Activated CD4-positive, alpha-beta T cell treated with anti-CD3 and anti-CD28 coated beads, Interleukin-2, amount 50 U/mL, for 24 hours (primary cell): ENCODE results near the gene CMBL.
A peak's percentile ranks its signal among the peaks of the same experiment; 100 is the strongest.
"Not testable (repeated sequence)": the region's sequence is repeated elsewhere in the genome, so short reads cannot be mapped to it uniquely, and the experiment has no call there.

Experiments used
- DNase-seq, 2 donors: peaks; one replicate each; pipeline ENCODE4 v3.0.0-alpha.2; 2020; ENCODE audit warnings: low read depth in 1 of 2, low spot score in 1 of 2

Gene CMBL

GRCh38 chr5:10307206-10308148 is at the start of gene CMBL:
Gene CMBL (minus strand): TSS chr5:10307902. CDS start chr5:10290762, 17,140 bp downstream.
- no peak for DNase-seq

DNA sequence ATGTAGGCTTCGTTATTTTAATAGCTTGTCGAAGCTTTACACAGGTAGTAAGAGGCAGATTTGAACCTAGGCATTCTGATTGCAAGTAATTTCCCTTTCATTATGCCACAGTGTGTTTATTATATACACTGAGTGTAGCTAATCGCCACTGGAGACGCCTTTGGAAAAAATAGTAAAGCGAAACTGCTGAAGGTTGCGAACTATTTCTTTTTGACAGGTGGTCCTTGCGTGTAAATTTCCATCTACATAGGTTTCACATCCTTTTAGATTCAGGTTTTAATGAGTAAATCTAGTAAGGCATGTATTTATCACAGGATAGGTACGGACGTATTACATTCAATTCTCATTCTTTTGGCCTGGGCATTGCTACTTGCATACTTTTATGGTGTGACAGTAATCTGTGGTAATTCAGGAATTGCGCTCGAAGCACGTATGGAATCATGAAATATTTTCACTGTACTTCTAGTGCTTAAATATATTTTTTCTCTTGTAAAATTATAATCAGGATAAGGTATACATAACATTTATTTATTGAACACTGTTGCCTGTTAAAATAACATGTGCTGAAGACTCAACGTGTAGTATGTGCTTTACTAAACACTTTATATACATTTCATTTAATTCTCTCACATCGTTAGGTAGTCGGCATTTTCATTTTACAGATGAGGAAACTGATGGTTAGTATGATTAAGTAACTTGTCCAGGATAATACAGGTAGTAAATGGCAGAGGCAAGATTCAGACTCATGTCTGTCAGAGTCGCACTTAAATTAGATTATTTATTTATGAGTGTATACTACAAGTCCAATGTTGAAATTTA is 47.6 kb upstream of the CMBL start:
- DNase-seq = peak in 1 of 2 donors; percentile 36

- peak; percentile 22 to 31 for DNase-seq
These were observed 46.6 kb upstream of the CMBL start for GRCh38 chr5:10354048-10354872.

DNA sequence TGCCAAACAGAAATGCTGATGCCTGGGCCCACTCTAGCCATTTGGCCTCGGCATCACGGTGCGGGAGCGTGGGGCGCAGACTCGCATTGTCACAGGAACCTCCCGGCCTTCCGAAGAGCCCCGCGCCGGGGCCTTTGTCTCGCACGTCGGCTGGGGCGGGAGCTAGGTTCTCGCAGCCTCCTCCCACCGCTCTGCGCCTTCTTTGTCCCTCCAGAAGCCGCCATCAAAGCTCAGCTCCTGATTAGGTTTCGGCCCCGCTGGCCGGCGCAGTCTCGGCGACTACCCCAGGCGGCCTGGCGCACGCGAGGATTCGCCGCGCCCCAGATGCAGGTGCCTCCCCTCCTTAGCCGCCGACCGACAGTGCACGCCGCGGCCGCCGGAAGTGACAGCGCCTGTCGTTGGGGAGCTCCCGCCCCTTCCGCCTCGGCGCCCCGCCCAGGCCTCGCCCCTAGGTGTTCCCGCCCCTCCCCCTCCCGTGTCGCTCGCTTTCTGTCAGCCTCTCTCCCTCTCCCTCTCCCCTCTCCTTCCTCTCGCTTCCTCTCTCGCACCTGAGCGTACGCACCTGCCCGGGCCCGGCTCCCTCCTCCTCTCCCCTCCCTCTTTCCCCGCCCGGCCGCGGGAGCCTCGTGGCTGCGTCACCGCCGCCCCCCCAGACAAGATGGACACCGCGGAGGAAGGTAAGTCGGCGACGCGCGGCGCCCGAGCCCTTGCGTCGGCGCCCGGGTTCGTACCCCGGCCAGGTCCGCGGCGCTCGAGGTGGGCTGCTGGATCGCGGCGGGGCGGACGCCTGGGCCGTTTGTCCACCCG is 45.7 kb upstream of the CMBL start, which contains the start of gene MARCHF6:
Gene MARCHF6 (plus strand): TSS at position 455 of the 807 bp plus-strand sequence. CDS start 204 bp downstream, at position 659.
- DNase-seq = peak; percentile 92 to 94

DNA sequence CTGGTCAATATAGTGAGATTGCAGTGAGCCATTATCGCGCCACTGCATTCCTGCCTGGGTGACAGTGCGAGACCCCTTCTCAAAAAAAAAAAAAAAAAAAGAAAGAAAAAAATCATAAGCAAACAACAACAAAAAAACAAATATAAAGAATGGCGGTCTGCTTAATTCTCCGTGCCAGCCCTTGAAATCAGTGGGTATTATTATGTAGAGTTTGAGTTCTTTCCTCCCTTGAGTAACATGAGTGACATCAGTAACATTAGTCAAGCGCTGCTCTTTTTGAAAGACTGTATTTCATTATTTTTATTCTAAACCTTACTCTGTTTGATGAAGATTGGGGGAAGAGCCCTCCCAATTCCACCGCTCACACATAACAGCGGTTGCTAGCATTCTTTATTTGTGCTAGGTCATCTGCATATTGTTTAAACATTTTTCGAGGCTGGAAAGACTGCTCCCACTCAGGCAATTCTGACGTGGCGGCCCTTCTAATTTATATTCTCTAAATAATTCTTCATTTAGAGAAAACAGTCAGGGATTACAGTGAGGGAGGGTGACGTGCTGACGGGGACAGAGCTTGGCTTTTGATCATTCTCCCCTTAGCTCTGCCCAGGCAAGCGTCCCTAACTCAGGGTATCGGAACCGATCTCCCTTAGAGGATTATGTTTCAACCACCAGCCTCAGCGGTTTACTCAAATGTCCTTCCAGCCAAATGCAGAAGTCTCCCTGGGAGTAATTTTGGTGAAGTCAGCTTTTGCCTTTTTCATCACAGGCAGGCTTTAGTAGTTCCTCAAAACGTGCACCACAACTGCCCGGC is 44.9 kb upstream of the CMBL start:
- DNase-seq = peak; percentile 23 to 29

- no peak for DNase-seq
These were observed 44.2 kb upstream of the CMBL start for GRCh38 chr5:10351919-10352318.

- no peak for DNase-seq
These were observed 43.6 kb upstream of the CMBL start for GRCh38 chr5:10351199-10351905.

- DNase-seq = no peak
These were observed 40.6 kb upstream of the CMBL start for GRCh38 chr5:10348258-10348657.

DNA sequence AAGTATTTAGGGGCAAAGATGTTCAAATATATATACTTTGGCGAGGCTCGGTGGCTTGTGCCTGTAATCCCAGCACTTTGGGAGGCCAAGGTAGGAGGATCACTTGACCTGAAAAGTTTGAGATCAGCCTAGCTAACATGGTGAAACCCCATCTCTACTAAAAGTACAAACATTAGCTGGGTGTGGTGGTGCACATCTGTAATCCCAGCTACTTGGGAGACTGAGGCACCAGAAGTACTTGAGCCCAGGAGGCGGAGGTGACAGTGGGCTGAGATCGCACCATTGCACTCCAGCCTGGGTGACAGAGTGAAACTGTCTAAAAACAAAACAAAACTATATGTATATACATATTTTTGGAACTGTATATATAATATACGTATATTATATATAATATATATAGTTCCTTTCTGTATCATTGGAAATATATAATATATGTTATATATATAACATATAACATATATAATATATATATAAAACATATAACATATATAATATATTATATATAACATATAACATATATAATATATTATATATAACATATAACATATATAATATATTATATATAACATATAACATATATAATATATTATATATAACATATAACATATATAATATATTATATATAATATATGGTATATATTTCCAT is 36.9 kb upstream of the CMBL start:
- DNase-seq = not testable (repeated sequence)

- no peak for DNase-seq
These were observed 35.8 kb upstream of the CMBL start for GRCh38 chr5:10343486-10343885.

DNA sequence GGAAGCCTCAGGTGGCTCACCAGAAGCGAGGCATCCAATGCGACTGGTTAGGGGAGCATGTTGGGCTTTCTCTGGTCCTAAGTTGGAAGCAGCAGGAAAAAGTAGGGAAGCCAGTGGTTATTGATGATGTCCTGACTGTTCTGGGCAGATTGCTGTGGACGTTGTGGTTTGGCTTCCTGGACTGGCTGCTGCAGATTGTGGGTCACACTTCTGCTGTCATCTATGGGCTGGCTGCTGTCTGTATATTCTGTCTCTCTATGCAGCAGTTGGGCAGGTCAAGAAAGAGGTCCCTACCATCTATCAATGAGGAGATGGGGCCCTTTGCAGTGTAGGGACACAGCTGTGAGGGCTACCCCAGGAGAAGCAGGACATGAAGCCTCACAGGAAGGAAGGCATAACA is 32.3 kb upstream of the CMBL start:
- DNase-seq = no peak

DNA sequence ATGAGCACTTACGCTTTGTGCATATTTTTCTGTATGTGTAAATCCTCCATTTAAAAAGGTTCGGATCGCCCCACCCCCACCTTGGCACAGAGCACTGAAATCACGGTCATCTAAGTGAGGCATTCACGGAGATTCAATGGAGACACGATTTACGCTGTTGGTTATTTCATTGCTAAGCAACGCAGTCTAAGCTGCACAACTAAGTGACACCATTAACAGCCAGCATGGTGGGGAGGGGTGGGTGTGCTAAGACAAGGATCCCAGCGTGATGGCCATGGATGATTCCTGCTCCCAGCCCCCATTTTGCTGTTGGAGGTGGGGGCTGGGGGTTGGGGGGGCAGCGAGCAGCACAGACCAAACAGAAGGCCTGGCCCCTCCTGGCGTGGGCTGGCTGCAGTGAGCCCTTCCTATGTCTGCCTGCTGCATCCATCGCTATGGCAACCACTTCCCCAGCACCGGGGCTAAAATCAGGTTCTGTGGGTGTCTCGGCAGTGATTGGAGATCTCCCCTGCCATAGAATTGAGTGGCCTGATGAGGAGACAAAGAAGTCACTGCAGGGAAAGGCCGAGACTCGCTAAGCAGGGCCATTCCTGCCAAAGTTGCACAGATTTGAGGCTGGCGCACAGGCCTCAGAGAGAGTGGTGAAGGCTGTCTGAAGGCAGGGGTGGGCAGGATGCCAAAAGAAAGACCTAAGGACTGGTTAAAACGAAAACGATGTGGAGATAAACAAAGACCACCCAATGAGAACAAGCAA is 31.5 kb upstream of the CMBL start:
- DNase-seq = no peak

GRCh38 chr5:10338686-10339057 is 31.0 kb upstream of the CMBL start:
- DNase-seq = no peak

- DNase-seq = no peak
These were observed 30.3 kb upstream of the CMBL start for GRCh38 chr5:10337986-10338385.

DNA sequence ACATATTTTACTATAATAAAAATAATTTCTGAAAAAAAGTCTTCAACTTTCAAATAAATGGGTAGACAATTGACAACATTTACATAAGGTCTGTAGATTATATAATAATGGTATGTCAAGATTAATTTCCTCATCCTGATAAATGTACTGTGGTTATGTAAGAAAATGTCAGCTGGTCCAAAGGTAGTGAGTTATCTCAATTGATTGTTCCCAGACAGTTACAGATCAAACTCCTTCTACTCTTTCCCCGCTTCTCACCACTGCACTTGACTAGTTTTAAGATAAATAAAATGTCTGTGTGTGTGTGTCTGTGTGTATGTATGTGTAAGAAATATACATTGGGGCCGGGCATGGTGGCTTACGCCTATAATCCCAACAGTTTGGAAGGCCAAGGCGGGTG is 29.4 kb upstream of the CMBL start:
- no peak for DNase-seq

- no peak for DNase-seq
These were observed 28.2 kb upstream of the CMBL start for GRCh38 chr5:10335711-10336470.

DNA sequence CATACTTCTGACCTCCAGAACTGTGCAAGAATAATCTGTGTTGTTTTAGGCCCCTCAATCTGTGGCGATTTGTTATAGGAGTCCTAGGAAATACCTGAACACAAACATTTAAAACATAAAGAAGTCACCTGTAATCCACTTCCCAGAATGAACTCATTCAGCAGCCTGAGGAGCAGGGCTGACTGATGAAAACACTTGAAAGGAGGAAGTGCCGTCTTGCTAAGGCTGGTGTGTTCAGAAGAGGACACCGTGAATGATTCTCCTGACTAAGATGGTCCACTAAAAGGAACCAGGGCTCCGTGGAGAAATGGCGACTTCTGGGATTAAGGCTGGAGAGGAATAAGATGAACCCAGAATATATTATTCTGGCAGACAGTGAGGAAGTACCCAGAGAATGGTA is 27.1 kb upstream of the CMBL start:
- no peak for DNase-seq
